ENCODE data around the gene MEX3D. TPM values are rescaled to one million over a fixed set of nuclear protein-coding genes. Genes with fewer than 3 reads are reported as not detected.

Gene MEX3D
- total RNA-seq, 2 donors from 2014 or later, result 6.8 to 7.4 TPM

DNA sequence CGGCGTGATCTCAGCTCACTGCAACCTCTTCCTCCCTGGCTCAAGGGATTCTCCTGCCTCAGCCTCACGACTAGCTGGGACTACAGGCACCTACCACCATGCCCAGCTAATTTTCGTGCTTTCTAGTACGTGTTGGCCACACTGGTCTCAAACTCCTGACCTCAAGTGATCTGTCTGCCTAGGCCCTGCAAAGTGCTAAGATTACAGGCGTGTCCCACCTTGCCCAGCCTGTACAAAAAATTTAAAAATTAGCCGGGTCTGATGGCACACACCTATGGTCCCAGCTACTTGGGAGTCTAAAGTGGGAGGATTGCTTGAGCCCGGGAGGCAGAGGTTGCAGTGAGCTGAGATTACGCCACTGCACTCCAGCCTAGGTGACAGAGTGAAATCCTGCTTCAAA is 4.7 kb upstream of the MEX3D start:
- Mint-ChIP-seq H3K9me3 (no peaks in the 10 kb centered on the region), H3K27me3 (peaks cover 8 to 13% of the 10 kb centered on the region in 2 donors), H3K4me1 (ENCODE audit: low read depth in 2 of 2) (peaks cover 6 to 10% of the 10 kb centered on the region in 2 donors), H3K4me3 (no peak overlapping the region), H3K36me3 (no peaks in the 10 kb centered on the region), H3K27ac (peak overlapping the region in 1 of 2 donors; percentile 28)
- no peak for DNase-seq (ENCODE audit: low spot score)
- ATAC-seq, result no peak

DNA sequence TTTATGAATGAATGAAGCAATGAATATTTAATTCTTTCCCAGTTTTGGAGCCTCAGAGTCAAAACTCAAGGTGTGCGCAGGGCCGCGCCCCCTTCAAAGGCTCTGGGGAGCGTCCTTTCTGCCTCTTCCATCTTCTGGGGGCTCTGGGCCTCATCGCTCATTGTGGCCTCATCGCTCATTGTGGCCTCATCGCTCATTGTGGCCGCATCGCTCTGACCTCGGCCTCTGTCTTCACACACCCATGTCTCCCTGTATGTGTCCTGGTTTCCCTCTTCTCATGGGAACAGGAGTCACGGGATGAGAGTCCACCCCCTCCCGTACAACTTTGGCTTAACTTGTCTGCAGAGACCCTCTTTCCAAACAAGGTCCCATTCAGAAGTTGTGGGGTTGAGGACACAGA is 3.2 kb upstream of the MEX3D start:
- H3K9me3 Mint-ChIP-seq, result no peaks in the 10 kb centered on the region
- ATAC-seq (no peak), DNase-seq (ENCODE audit: low spot score) (no peak)
- no peaks in the 10 kb centered on the region for H3K36me3 Mint-ChIP-seq
- no peak overlapping the region for H3K4me3 Mint-ChIP-seq
- H3K27ac Mint-ChIP-seq, result no peak overlapping the region
- peaks cover 6 to 10% of the 10 kb centered on the region in 2 donors for H3K4me1 Mint-ChIP-seq (ENCODE audit: low read depth in 2 of 2)
- peaks cover 8 to 13% of the 10 kb centered on the region in 2 donors for H3K27me3 Mint-ChIP-seq

DNA sequence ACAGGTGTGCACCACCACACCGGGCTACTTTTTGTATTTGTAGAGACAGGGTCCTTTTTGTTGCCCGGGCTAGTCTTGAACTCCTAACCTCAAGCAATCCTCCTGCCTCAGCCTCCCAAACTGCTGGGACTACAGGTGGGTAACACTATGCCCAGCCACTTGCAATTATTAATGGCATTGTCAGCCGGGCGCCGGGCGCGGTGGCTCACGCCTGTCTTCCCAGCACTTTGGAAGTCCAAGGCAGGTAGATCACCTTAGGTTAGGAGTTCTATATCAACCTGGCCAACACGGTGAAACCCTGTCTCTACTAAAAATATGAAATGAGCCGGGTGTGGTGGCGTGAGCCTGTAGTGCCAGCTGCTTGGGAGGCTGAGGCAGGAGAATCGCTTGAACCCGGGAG is 2.7 kb upstream of the MEX3D start:
- H3K27ac Mint-ChIP-seq, result no peak overlapping the region
- H3K4me3 Mint-ChIP-seq, result no peak overlapping the region
- DNase-seq (ENCODE audit: low spot score) (no peak), ATAC-seq (no peak)
- no peaks in the 10 kb centered on the region for H3K9me3 Mint-ChIP-seq
- peaks cover 8 to 13% of the 10 kb centered on the region in 2 donors for H3K27me3 Mint-ChIP-seq
- no peaks in the 10 kb centered on the region for H3K36me3 Mint-ChIP-seq
- peaks cover 6 to 8% of the 10 kb centered on the region in 2 donors for H3K4me1 Mint-ChIP-seq (ENCODE audit: low read depth in 2 of 2)

DNA sequence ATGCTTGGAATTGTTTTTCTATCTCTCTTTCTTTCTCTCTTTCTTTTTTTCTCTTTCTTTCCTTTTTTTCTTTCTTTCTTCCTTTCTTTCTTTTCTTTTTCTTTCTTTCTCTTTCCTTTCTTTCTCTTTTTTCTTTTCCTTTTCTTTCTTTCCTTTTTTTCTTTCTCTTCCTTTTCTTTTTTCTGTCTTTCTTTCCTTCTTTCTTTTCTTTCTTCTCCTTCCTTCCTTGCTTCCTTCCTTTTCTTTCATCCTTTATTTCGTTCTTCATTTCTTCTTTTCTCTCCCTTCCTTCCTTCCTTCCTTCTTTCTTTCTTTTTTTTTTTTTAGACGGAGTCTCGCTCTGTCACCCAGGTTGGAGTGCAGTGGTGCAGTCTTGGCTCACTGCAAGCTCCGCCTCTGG is 1.9 kb upstream of the MEX3D start:
- Mint-ChIP-seq H3K4me1 (ENCODE audit: low read depth in 2 of 2) (peaks cover 6% of the 10 kb centered on the region in 2 donors), H3K4me3 (peak overlapping the region; percentile 68), H3K9me3 (no peaks in the 10 kb centered on the region), H3K36me3 (no peaks in the 10 kb centered on the region), H3K27me3 (peaks cover 8 to 13% of the 10 kb centered on the region in 2 donors), H3K27ac (peak overlapping the region in 1 of 2 donors; percentile 41)
- DNase-seq (ENCODE audit: low spot score), result no peak
- ATAC-seq, result no peak

DNA sequence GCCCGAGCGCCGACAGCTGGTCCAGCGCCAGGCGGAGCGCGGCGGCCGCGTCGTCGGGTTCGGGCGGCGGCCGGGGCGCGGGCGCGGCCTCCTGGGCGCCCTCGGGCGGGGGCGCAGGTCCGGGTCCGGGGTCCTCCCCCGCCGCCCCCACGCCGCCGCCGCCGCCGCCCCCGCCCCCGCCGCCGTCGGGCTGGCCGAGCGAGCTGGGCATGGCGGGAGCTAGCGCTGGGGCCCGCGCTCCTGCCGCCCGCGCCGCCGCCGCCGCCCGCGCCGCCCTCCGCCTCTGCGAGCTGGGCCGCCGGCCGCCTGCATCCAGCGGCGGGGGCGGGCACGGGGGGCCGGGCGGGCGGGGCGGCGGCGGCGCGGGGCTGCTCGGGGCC is 287 bp downstream of the MEX3D start:
- ATAC-seq (peak; percentile 49 to 68), DNase-seq (ENCODE audit: low spot score) (no peak)
- H3K27ac Mint-ChIP-seq, result no peak overlapping the region
- peaks cover 8 to 13% of the 10 kb centered on the region in 2 donors for H3K27me3 Mint-ChIP-seq
- H3K4me3 Mint-ChIP-seq, result no peak overlapping the region
- H3K4me1 Mint-ChIP-seq (ENCODE audit: low read depth in 2 of 2), result peaks cover 4 to 6% of the 10 kb centered on the region in 2 donors
- no peaks in the 10 kb centered on the region for H3K36me3 Mint-ChIP-seq
- no peaks in the 10 kb centered on the region for H3K9me3 Mint-ChIP-seq

DNA sequence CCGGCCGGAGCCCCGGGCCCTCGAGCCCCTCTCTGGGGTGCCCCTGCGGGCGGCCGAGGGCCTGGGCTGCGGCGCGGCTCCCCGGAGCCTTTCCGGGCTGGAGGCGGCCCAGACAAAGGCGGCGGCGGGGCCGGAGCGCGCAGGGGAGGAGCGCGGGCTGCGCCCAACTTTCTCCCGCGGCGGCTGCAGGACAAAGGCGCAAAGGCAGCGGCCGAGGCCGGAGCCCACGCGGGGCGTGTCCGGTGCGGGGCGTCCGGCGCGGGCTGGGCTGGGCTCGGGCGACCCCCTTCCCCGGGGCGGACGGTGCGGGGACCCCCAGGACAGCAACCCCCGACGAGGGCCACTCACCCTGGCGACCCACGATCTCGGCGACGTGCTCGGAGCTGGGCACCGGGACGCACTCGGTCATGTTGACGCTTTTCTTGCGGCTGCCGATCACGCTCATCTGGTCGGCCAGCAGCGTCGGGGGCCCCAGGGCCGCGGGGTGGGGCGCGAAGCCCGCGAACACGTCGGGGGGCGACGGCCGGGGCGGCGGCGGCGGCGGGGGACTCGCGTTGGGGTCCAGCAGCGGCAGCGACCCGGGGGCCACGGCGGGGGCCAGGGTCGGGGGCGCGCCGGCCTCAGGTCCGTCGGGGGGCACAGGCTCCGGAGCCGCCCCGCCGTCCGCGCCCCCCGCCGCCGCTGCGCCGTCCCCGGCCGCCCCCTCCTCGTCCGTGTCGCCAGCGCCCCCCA is 843 bp downstream of the MEX3D start:
- H3K9me3 Mint-ChIP-seq, result no peaks in the 10 kb centered on the region
- H3K36me3 Mint-ChIP-seq, result no peaks in the 10 kb centered on the region
- peaks cover 4 to 6% of the 10 kb centered on the region in 2 donors for H3K4me1 Mint-ChIP-seq (ENCODE audit: low read depth in 2 of 2)
- peak in 1 of 2 donors; percentile 1 for ATAC-seq
- H3K27me3 Mint-ChIP-seq, result peaks cover 8 to 13% of the 10 kb centered on the region in 2 donors
- DNase-seq (ENCODE audit: low spot score), result no peak
- peak overlapping the region; percentile 20 for H3K4me3 Mint-ChIP-seq
- no peak overlapping the region for H3K27ac Mint-ChIP-seq

DNA sequence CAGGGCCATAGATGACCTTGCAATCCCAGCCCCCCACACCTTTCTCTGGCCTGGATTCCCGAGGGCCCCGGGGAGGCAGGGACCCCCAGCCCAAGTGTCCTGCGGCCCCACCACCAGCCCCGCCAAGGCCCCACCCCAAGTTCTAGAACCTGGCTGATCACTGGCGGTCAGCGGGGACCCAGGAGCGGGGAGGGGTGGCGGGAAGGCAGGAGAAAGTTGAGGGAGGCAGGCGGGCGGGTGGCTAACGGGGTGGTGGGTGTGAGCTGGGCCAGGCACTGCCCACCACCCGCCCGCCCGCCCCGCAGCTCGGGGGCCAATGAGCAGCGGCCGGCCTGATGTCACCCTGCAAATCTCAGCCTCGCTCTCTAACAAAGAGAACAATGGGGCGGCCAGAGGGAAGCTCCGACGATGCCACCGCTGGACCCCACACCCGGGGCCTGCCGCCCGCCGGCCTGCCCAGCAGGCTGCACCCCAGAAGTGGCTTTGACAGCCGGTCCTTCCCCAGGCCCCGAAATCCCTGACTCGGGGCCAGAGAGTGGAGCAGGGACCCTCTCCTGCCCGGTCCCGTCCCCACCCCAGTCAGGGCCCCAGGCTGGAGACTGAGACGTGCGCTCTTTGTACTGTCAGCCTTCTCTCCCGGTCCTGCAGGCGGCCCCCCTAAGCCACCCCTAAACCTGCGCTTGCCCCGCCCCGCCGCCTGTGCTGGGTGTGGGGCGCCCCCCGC is 1.6 kb downstream of the MEX3D start:
- Mint-ChIP-seq H3K4me1 (ENCODE audit: low read depth in 2 of 2) (peaks cover 4 to 6% of the 10 kb centered on the region in 2 donors), H3K36me3 (no peaks in the 10 kb centered on the region), H3K27me3 (peaks cover 8 to 13% of the 10 kb centered on the region in 2 donors), H3K9me3 (no peaks in the 10 kb centered on the region), H3K4me3 (no peak overlapping the region), H3K27ac (no peak overlapping the region)
- DNase-seq (ENCODE audit: low spot score) (no peak), ATAC-seq (no peak)

DNA sequence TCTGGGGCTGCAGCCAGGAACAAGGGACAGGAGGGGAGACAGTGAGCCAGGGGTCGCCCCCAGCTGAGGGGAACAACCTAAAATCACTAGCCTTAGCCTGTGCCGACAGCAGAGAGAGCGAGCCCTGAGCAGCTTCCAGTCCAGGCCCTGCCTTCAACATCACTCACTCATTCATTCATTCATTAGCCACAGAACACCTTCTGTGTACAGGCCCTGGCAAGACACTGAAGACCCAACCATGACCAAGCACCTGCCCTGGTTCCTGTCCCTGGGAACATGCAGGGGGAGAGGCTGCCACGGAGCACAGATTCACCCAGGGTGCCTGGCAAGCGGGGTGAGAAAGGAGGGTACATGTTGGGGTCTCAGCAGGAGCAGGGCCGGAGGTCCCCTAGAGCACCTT is 4.9 kb downstream of the MEX3D start:
- no peak overlapping the region for H3K4me3 Mint-ChIP-seq
- H3K27me3 Mint-ChIP-seq, result no peaks in the 10 kb centered on the region
- no peak for ATAC-seq
- H3K9me3 Mint-ChIP-seq, result no peaks in the 10 kb centered on the region
- DNase-seq (ENCODE audit: low spot score), result no peak
- peaks cover 0 to 7% of the 10 kb centered on the region in 2 donors for H3K4me1 Mint-ChIP-seq (ENCODE audit: low read depth in 2 of 2)
- no peak overlapping the region for H3K27ac Mint-ChIP-seq
- no peaks in the 10 kb centered on the region for H3K36me3 Mint-ChIP-seq

DNA sequence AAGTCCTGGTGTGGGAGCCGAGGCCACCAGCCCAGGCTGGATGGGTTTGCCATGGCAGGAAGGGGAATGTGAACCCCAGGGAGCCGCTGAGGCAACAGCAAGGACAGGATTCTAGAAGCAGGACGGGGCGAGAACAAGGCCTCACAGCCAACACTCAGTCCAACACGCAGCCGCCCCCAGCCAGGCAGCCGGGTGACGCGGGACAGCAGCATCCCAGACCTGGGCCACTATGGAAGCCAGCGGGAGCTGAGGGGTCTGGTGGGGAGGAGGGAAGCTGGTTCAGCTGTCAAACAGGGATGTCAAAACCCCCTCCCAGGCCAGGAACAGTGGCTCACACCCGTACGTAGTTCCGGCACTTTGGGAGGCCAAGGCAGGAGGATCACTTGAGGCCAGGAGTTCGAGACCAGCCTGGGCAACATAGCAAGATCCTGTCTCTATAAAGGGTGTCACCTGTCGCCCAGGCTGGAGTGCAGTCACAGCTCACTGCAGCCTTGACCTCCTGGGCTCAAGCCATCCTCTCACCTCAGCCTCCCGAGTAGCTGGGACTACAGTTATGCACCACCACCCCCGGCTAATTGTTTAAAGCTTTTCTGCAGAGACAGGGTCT is 6.8 kb downstream of the MEX3D start:
- Mint-ChIP-seq H3K27ac (no peak overlapping the region), H3K4me3 (no peak overlapping the region), H3K4me1 (ENCODE audit: low read depth in 2 of 2) (peaks cover 0 to 7% of the 10 kb centered on the region in 2 donors), H3K27me3 (no peaks in the 10 kb centered on the region), H3K9me3 (no peaks in the 10 kb centered on the region), H3K36me3 (no peaks in the 10 kb centered on the region)
- no peak for DNase-seq (ENCODE audit: low spot score)
- ATAC-seq, result no peak

DNA sequence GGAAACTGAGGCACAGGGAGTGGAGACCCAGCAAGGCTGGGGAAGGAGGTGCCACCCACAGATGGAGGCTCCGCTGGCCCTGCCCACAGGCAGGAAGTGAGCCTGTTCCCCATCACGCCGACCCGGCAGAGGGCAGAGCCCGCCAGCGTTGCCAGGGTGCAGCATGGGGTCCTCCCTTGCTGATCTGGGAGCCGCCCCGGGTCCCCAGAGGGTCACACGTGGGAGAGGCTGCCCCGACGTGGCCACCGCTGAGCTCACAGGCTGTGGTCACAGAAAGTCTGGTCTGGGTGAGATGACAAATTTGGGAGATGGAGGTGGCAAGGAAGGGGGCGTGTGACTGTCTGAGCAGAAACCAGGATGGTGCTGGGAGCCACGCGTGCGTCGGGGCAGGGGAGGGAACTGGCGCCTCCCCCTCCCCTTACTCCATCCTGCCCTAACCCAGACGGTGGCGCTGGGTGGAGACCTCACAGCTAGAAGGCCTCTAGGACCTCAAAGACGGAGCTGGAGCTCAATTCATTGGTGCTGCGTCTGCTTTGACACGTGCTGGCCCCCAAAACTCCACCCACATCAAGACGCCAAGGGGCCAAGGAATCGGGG is 7.7 kb downstream of the MEX3D start:
- Mint-ChIP-seq H3K9me3 (no peaks in the 10 kb centered on the region), H3K27me3 (no peaks in the 10 kb centered on the region), H3K36me3 (no peaks in the 10 kb centered on the region), H3K27ac (no peak overlapping the region), H3K4me3 (no peak overlapping the region), H3K4me1 (ENCODE audit: low read depth in 2 of 2) (peaks cover 0 to 7% of the 10 kb centered on the region in 2 donors)
- ATAC-seq, result peak in 1 of 2 donors; percentile 39
- no peak for DNase-seq (ENCODE audit: low spot score)

DNA sequence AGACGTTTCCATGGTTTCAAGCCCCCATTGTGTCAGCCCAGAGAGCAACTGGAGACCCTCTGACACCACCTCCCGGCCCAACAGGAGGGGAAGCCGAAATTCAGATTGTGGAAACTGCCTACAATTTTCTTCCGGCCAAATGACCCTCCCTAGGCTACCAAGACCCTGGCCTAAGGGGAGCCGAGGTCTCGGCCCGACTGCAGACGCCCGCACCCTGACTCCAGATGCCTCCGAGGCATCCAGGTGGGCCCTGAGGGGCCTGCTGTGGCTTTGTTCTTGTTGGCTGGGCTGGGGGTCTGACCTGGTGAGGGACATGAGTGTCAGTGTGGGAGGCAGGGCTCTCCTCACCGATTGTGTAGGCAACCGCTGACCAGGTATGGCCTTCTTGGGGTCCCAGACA is 9.6 kb downstream of the MEX3D start:
- H3K27me3 Mint-ChIP-seq, result no peaks in the 10 kb centered on the region
- peaks cover 0 to 7% of the 10 kb centered on the region in 2 donors for H3K4me1 Mint-ChIP-seq (ENCODE audit: low read depth in 2 of 2)
- DNase-seq (ENCODE audit: low spot score) (no peak), ATAC-seq (no peak)
- no peak overlapping the region for H3K4me3 Mint-ChIP-seq
- H3K27ac Mint-ChIP-seq, result no peak overlapping the region
- H3K9me3 Mint-ChIP-seq, result no peaks in the 10 kb centered on the region
- no peaks in the 10 kb centered on the region for H3K36me3 Mint-ChIP-seq

DNA sequence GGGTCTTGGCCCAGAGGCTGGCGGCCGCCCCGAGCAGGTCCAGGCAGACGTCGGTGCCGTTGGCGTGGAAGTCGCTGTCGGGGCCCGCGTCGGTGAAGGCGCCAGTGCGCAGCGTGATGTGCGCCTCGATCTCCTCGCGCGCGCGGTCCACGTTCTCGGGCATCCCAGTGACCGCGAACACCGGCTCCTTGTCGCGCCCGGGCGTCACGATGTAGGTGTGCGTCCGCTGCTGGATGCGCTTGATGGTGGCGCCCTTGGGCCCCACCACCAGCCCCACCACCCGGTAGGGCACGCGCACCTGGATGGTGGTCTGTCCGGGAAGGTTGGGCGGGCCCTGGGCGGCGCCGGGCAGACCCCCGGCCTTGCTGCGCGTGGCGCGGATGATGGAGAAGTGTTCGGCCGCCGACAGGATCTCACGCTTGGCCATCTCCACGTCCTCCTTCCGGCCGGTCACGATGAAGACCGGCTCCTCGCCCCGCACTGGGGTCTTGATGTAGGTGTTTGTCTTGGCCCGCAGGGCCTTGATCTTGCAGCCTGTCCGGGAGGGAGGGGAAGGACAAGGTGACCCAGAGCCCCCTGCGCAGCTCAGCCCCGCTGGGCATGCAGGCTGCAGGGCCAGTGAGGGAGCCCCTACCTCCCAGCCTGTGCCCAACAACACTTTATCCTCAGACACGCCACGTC is 11.6 kb downstream of the MEX3D start:
- ATAC-seq, result no peak
- no peaks in the 10 kb centered on the region for H3K9me3 Mint-ChIP-seq
- H3K36me3 Mint-ChIP-seq, result no peaks in the 10 kb centered on the region
- H3K27ac Mint-ChIP-seq, result no peak overlapping the region
- H3K4me3 Mint-ChIP-seq, result no peak overlapping the region
- no peak for DNase-seq (ENCODE audit: low spot score)
- peaks cover 0 to 7% of the 10 kb centered on the region in 2 donors for H3K4me1 Mint-ChIP-seq (ENCODE audit: low read depth in 2 of 2)
- H3K27me3 Mint-ChIP-seq, result peaks cover 0 to 2% of the 10 kb centered on the region in 2 donors

Measured in natural killer cell treated with Interleukin-12 subunit alpha and Interleukin-12 subunit beta and Interleukin-15 and Interleukin-18, amount 100 ng/mL, for 72 hours (primary cell).